ENCODE results near the gene TEX28.
"Not testable (repeated sequence)": the region's sequence is repeated elsewhere in the genome, so short reads cannot be mapped to it uniquely, and the experiment has no call there.

TEX28 gene

DNA sequence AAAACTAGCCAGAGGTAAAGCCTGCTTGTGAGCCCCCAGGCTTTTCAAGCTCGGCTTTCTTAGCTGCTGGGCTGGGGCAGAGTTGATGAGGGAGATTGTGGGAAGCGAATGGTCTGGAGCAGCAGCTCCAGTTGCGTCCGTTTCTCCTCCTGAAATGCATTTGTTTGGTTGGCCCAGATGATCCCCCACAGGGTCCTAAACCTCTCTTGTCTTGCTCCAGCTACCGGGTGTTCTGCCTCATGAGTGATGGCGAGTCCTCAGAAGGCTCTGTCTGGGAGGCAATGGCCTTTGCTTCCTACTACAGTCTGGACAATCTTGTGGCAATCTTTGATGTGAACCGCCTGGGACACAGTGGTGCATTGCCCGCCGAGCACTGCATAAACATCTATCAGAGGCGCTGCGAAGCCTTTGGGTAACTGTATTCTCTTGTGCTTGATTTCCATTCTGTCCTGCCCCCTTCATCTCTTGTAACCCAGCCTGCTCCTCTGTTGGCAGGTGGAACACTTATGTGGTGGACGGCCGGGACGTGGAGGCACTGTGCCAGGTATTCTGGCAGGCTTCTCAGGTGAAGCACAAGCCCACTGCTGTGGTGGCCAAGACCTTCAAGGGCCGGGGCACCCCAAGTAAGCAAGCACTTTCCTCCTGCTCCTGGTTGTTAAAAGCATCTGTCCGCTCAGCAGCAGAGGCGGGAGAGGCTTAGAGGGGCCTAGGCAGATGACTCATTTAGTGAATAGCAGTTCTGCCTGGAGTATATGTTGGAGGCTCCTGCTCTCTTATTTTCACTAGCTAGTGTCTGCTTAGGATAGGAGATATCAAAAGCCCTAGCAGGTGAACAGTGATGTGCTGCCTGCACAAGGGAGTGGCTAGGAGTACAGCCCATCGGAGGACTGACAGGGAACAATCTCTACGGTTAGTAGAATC is 16.0 kb upstream of the TEX28 start:
- no peak for DNase-seq

DNA sequence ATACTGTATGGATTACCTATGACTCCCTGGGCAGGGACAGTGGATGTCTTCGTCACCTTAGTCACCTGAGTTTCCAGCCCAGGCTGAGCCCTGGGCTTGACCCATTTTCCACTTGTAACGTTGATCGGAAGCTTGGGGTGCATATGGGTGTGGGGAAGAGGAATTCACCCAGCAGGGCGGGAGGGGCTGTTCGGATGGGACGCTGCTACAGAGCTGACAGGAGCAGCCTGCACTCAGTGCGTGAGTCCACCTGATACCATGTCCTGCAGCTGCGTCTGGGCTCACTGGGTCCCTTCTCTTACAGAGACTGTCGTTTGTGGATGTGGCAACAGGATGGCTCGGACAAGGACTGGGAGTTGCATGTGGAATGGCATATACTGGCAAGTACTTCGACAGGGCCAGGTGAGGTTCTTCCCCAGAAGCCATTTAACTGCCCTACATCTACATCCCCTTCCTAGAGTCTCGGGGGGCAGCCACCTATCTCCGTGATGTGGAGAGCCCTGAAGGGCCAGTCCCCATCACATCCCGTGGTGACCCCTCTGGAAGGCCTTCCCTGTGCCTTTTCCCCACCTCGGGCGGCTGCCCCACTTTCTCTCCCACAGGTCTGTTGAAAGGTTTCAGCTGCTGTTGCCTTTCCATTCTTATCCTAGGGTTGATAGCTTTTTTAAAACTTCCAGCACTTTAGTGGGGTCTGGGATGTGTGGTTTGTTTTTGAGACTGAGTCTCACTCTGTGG is 14.3 kb upstream of the TEX28 start:
- no peak for DNase-seq

- peak; percentile 85 for DNase-seq
Observed at GRCh38 chrX:154308108-154308946, 13.4 kb upstream of the TEX28 start.

DNA sequence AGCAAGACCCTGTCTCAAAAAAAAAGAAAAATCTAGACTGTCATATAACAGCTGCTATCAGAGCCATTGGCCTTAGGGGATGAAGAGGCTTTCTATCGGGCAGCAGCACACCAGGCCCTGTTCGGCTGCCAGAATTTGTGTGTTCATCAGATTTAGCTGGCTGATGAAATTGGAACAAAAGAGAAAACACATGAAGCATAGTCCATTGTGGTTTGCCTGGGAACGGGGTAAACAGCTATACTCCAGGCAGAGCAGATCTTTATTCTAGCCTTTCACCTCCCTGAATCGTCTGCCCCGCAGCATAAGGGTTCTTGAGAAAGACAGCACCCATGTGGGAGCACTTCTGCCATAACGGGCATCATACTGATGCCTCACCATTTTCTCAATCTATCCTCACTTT is 12.3 kb upstream of the TEX28 start:
- no peak for DNase-seq

GRCh38 chrX:154305541-154306205 is 10.7 kb upstream of the TEX28 start:
- no peak for DNase-seq

DNA sequence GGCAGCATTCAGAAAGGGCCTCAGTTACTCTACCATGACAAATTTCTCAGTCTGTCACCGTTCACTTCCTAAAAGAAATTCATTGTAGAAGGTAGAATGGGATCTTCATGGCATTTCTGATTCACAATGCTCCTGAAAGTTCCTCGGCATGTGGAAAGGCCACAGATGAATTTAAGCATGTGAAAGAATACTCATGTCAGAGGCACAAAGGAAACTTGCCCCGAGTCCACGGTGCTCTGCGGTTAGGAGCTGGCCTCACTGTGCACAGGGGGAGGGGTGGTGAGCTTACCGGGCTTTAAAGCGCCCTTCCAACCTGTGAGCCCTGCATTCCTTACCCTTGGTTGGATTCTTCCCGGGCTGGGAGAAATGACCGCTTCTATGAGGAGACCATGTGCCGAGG is 9.9 kb upstream of the TEX28 start:
- no peak for DNase-seq

GRCh38 chrX:154303476-154303875 is 8.6 kb upstream of the TEX28 start:
- DNase-seq: no peak

GRCh38 chrX:154302998-154303397 is 8.1 kb upstream of the TEX28 start:
- not testable (repeated sequence) for DNase-seq

- DNase-seq: no peak
Observed at GRCh38 chrX:154300816-154301215, 5.9 kb upstream of the TEX28 start.

DNA sequence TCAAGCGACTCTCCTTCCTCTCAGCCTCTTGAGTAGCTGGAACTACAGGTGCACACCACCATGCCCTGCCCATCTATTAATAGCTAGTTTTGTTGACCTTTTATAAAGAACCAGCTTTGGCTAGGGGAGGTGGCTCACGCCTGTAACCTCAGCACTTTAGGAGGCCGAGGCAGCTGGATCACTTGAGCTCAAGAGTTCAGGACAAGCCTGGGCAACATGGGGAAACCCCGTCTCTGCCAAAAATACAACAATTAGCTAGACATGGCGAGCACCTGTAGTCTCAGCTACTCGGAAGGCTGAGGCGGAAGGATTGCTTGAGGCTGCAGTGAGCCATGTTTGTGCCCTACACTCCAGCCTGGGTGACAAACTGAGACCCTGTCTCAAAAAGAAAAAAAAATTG is 3.4 kb upstream of the TEX28 start:
- no peak for DNase-seq

- DNase-seq: no peak
Observed at GRCh38 chrX:154296731-154297130, 1.8 kb upstream of the TEX28 start.

- DNase-seq: no peak
Observed at GRCh38 chrX:154295664-154296310, 863 bp upstream of the TEX28 start, which contains the start of gene TKTL1. TKTL1 (plus strand) TSS chrX:154295795; CDS start chrX:154295860, 65 bp downstream.

GRCh38 chrX:154286406-154286805 is 8.5 kb downstream of the TEX28 start:
- not testable (repeated sequence) for DNase-seq

GRCh38 chrX:154284489-154285338 is 10.2 kb downstream of the TEX28 start:
- DNase-seq: not testable (repeated sequence)

- DNase-seq: not testable (repeated sequence)
Observed at GRCh38 chrX:154269245-154269644, 25.7 kb downstream of the TEX28 start.

DNA sequence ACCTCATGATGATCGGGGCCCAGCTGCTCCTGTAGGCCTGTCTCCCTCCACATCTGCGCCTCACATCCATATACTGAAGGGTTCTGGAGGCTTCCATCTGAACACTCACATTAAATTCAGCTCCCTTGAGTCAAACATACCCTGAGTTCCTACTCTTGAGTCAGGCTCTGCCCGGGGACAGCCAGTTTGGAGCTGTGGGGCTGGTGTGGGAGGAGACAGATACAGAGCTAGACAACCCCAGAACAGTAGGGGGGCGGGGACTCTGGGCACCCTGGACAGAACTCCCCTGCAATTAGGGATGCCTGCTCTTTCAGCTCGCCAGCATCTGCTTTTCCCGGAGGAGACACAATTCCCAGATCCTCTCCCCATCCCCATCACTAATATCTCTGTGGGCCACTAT is 31.9 kb downstream of the TEX28 start:
- DNase-seq: not testable (repeated sequence)

GRCh38 chrX:154258711-154259110 is 36.2 kb downstream of the TEX28 start:
- DNase-seq: not testable (repeated sequence)

DNA sequence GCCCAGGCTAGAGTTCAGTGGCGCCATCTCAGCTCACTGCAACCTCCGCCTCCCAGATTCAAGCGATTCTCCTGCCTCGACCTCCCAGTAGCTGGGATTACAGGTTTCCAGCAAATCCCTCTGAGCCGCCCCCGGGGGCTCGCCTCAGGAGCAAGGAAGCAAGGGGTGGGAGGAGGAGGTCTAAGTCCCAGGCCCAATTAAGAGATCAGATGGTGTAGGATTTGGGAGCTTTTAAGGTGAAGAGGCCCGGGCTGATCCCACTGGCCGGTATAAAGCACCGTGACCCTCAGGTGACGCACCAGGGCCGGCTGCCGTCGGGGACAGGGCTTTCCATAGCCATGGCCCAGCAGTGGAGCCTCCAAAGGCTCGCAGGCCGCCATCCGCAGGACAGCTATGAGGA is 37.6 kb downstream of the TEX28 start, which contains the start of gene OPN1MW3:
Gene OPN1MW3, plus strand, starts transcription at position 301 of the 400 bp plus-strand sequence. Its CDS starts 38 bp downstream, at position 339.
- DNase-seq: not testable (repeated sequence)

- not testable (repeated sequence) for DNase-seq
Observed at GRCh38 chrX:154248076-154248475, 46.8 kb downstream of the TEX28 start.

GRCh38 chrX:154247377-154248045 is 47.4 kb downstream of the TEX28 start:
- DNase-seq: not testable (repeated sequence)
